ENCODE measurements around the gene SLC33A1.

Gene SLC33A1

GRCh38 chr3:155805204-155805801 lies 48.9 kb downstream of the SLC33A1 start:
- H3K36me3 ChIP-seq: no peaks in the 10 kb centered on the region
- TF ChIP-seq Cebpa-rat (IDR thresholded peaks at IDR 0.05): no peak
- peak overlapping the region; percentile 80 for H3K27ac ChIP-seq
- peak overlapping the region; percentile 82 for H3K4me2 ChIP-seq
- peaks cover 7% of the 10 kb centered on the region; the same call in 1 of the 2 replicates for H3K4me1 ChIP-seq
- peak overlapping the region; percentile 71 for H3K4me3 ChIP-seq
- H3K9ac ChIP-seq: peak overlapping the region; percentile 82
- H4K20me1 ChIP-seq: no peaks in the 10 kb centered on the region
- H3K9me3 ChIP-seq: no peaks in the 10 kb centered on the region
- H3K27me3 ChIP-seq: peaks cover 24% of the 10 kb centered on the region

- Histone ChIP-seq H3K27ac (no peak overlapping the region), H4K20me1 (no peaks in the 10 kb centered on the region), H3K4me1 (peaks cover 7% of the 10 kb centered on the region; the same call in 1 of the 2 replicates), H3K27me3 (peaks cover 24% of the 10 kb centered on the region), H3K4me2 (no peak overlapping the region), H3K4me3 (no peak overlapping the region), H3K36me3 (no peaks in the 10 kb centered on the region), H3K9me3 (no peaks in the 10 kb centered on the region), H3K9ac (no peak overlapping the region)
- no peak for TF ChIP-seq Cebpa-rat (IDR thresholded peaks at IDR 0.05)
Measured at GRCh38 chr3:155804323-155804722, 49.9 kb downstream of the SLC33A1 start.

GRCh38 chr3:155792532-155792931 lies 61.7 kb downstream of the SLC33A1 start:
- Histone ChIP-seq H3K27me3 (no peaks in the 10 kb centered on the region), H4K20me1 (no peaks in the 10 kb centered on the region), H3K27ac (no peak overlapping the region), H3K9ac (no peak overlapping the region), H3K4me2 (no peak overlapping the region), H3K36me3 (peaks cover 12% of the 10 kb centered on the region; the same call in 1 of the 2 replicates), H3K9me3 (peaks cover 9% of the 10 kb centered on the region; the same call in 1 of the 2 replicates), H3K4me3 (no peak overlapping the region), H3K4me1 (no peaks in the 10 kb centered on the region)
- no peak for TF ChIP-seq Cebpa-rat (IDR thresholded peaks at IDR 0.05)

- TF ChIP-seq Cebpa-rat (IDR thresholded peaks at IDR 0.05): no peak
- no peak overlapping the region for H3K27ac ChIP-seq
Measured at GRCh38 chr3:155791190-155791589, 63.0 kb downstream of the SLC33A1 start.

GRCh38 chr3:155790272-155790925 lies 63.8 kb downstream of the SLC33A1 start:
- H3K27me3 ChIP-seq: no peaks in the 10 kb centered on the region
- no peak overlapping the region for H3K27ac ChIP-seq
- H3K36me3 ChIP-seq: peaks cover 12% of the 10 kb centered on the region; the same call in 1 of the 2 replicates
- H3K4me2 ChIP-seq: no peak overlapping the region
- H4K20me1 ChIP-seq: no peaks in the 10 kb centered on the region
- H3K4me1 ChIP-seq: no peaks in the 10 kb centered on the region
- H3K9ac ChIP-seq: no peak overlapping the region
- no peak for TF ChIP-seq Cebpa-rat (IDR thresholded peaks at IDR 0.05)
- peaks cover 9% of the 10 kb centered on the region; the same call in 1 of the 2 replicates for H3K9me3 ChIP-seq
- H3K4me3 ChIP-seq: no peak overlapping the region

More at GRCh38 chr3:155791190-155791589, 63.0 kb downstream of the SLC33A1 start:
- Histone ChIP-seq H3K4me2 (no peak overlapping the region), H3K4me1 (no peaks in the 10 kb centered on the region), H3K9me3 (peaks cover 9% of the 10 kb centered on the region; the same call in 1 of the 2 replicates), H3K9ac (no peak overlapping the region), H3K27me3 (no peaks in the 10 kb centered on the region), H4K20me1 (no peaks in the 10 kb centered on the region), H3K4me3 (no peak overlapping the region), H3K36me3 (peaks cover 12% of the 10 kb centered on the region; the same call in 1 of the 2 replicates)

- H3K4me1 ChIP-seq: no peaks in the 10 kb centered on the region
- peaks cover under 1% of the 10 kb centered on the region; the same call in 1 of the 2 replicates for H3K36me3 ChIP-seq
- H4K20me1 ChIP-seq: no peaks in the 10 kb centered on the region
- TF ChIP-seq Cebpa-rat (IDR thresholded peaks at IDR 0.05): no peak
- H3K27me3 ChIP-seq: no peaks in the 10 kb centered on the region
- no peak overlapping the region for H3K27ac ChIP-seq
- no peak overlapping the region for H3K4me2 ChIP-seq
- H3K4me3 ChIP-seq: no peak overlapping the region
- peaks cover 34% of the 10 kb centered on the region for H3K9me3 ChIP-seq
- H3K9ac ChIP-seq: no peak overlapping the region
Measured at GRCh38 chr3:155785662-155786295, 68.4 kb downstream of the SLC33A1 start.

GRCh38 chr3:155782390-155782953 lies 71.8 kb downstream of the SLC33A1 start:
- Histone ChIP-seq H3K4me2 (no peak overlapping the region), H3K27ac (no peak overlapping the region), H3K9ac (no peak overlapping the region), H3K9me3 (peaks cover 34% of the 10 kb centered on the region), H3K27me3 (no peaks in the 10 kb centered on the region), H3K36me3 (no peaks in the 10 kb centered on the region), H3K4me1 (peaks cover 9% of the 10 kb centered on the region), H3K4me3 (no peak overlapping the region), H4K20me1 (no peaks in the 10 kb centered on the region)
- TF ChIP-seq Cebpa-rat (IDR thresholded peaks at IDR 0.05): no peak

GRCh38 chr3:155780291-155780690 lies 73.9 kb downstream of the SLC33A1 start:
- H3K27me3 ChIP-seq: no peaks in the 10 kb centered on the region
- H3K27ac ChIP-seq: no peak overlapping the region
- no peaks in the 10 kb centered on the region for H4K20me1 ChIP-seq
- H3K4me2 ChIP-seq: no peak overlapping the region
- TF ChIP-seq Cebpa-rat (IDR thresholded peaks at IDR 0.05): no peak
- no peak overlapping the region for H3K9ac ChIP-seq
- H3K4me3 ChIP-seq: no peak overlapping the region
- H3K9me3 ChIP-seq: peaks cover 34% of the 10 kb centered on the region
- H3K4me1 ChIP-seq: peaks cover 9% of the 10 kb centered on the region
- no peaks in the 10 kb centered on the region for H3K36me3 ChIP-seq

- Histone ChIP-seq H3K4me1 (peaks cover 9% of the 10 kb centered on the region), H3K36me3 (no peaks in the 10 kb centered on the region), H3K27ac (no peak overlapping the region), H3K9me3 (peaks cover 30% of the 10 kb centered on the region), H3K4me2 (peak overlapping the region; percentile 9; the same call in 1 of the 2 replicates), H4K20me1 (no peaks in the 10 kb centered on the region), H3K9ac (no peak overlapping the region), H3K27me3 (no peaks in the 10 kb centered on the region), H3K4me3 (no peak overlapping the region)
- no peak for TF ChIP-seq Cebpa-rat (IDR thresholded peaks at IDR 0.05)
Measured at GRCh38 chr3:155778462-155778861, 75.8 kb downstream of the SLC33A1 start.
